ENCODE measurements around the gene CHST11.

CHST11 gene

DNA sequence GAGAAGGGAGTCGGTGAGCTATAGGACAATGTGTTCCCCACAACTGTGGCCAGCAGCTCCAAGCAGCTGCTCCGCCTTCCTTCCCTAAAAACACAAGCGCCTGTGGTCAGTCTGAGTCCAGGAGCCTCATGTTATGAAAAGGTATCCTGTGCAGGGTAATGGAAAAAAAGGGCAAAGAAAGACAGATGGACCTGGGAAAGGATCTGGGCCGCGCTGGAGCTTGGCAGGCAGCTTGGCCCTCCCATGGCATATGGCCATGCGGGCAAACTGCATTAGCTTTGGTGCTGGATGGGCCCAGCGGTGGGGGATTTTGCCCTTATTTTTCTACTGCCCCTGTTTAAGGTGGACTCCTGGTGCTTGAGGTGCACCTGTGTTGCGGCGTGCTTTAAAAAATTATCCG lies 23.7 kb upstream of the CHST11 start:
- DNase-seq (ENCODE audit: low read depth, low spot score): no peak

DNA sequence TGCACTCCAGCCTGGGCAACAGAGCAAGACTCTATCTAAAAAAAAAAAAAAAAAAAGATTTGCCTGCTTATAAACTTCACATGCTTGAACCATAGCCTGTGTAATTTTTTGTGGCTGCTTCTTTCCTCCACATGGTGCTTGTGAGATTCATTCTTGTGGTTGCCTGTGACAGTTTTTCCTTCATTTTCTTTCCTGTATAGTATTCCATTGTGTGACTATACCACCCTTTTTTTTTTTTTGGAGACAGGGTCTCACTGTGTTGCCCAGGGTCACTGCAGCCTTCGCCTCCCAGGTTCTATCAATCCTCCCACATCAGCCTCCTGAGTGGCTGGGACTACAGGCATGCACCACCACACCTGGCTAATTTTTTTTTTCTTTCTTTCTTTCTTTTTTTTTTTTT lies 22.6 kb upstream of the CHST11 start:
- no peak for DNase-seq (ENCODE audit: low read depth, low spot score)

DNA sequence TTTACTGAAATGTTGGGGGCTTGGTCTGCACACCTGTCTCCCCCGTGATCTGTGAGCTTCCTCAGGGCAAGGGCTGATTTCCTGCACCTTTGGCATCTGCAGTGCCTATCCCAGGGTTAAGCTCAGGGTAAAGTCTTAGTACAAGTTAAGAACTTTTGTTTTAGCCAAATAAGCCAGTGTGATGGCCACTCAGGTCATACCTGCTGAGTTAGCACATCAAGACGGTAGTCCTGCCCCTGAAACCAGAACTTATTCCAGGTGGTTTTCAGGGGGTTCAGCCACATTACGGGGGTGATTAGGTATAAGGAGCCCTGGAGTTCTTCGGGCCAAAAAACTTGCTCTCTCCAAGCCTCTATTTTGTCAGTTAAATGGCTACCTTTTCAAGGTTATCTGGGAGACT lies 21.6 kb upstream of the CHST11 start:
- no peak for DNase-seq (ENCODE audit: low read depth, low spot score)

DNA sequence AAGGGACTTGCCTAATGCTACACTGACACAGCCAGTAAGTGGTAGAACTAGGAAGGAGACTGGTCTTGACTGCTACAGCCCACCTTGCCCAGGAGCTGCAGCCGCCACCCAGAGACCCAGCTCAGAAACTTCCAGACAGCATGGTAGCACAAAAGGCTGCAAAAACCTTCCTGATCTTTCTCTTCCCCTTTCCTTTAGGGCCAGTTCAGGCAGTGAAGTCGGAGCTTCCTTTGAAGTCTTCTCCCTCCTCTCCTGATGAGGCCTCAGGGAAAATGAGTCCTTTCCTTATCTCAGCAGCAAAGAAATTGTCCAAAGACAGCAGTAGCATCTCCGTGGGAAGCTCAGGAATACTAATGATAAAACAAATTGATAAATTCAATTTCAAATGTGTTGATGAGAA lies 21.0 kb upstream of the CHST11 start:
- no peak for DNase-seq (ENCODE audit: low read depth, low spot score)

DNA sequence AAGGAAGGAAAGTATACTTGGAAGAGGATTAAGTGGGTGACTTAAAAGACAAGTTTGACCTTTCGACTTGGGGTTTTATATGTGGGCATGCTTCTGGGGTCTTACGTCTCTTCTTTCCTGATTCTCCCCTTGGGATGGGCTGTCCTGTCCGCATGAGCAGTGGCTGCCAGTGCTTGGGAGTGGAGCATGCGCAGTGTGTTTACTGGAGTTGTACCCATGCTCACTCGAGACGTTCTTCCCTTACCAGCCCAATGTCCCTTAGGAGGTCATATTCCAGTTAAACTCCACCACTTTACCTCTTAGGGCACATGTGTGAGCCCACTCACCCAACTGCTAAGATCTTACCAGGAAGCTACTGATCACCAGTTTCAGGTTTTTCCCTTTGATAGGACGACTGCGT lies 20.0 kb upstream of the CHST11 start:
- no peak for DNase-seq (ENCODE audit: low read depth, low spot score)

DNA sequence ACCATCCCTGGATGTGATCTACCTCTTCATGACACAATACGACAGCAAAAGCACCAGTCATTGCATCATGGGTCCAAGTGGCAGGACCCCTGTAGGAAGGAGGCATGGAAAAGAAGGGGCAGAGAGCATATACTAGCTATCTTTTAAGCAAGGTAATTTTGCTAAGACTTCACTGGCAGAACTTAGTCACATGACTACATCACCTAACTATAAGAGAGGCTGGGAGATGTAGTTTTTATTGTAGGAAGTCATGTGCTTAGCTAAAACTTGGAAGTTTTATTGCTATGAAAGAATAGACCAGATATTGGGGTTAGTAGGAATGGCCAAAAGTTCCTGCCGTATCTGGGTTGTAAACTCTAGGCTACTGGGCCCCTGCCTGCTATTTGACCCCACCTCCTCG lies 18.6 kb upstream of the CHST11 start:
- no peak for DNase-seq (ENCODE audit: low read depth, low spot score)

DNA sequence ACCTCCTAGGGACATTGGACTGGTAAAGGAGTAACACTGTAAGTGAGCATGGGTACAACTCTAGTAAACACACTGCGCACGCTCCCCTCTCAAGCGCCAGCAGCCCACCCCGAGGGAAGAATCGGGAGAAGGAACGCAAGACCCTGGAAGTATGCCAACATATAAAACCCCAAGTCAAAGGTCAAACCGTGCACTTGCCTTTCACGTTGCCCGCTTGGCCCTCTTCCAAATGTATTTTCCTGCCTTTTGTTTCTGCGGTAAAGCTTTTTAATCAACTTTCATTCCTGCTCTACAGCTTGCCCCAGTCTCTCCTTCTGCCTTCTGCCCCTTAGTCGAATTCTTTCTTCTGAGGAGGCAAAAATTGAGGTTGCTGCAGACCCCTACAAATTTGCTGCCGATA lies 17.6 kb upstream of the CHST11 start:
- no peak for DNase-seq (ENCODE audit: low read depth, low spot score)

DNA sequence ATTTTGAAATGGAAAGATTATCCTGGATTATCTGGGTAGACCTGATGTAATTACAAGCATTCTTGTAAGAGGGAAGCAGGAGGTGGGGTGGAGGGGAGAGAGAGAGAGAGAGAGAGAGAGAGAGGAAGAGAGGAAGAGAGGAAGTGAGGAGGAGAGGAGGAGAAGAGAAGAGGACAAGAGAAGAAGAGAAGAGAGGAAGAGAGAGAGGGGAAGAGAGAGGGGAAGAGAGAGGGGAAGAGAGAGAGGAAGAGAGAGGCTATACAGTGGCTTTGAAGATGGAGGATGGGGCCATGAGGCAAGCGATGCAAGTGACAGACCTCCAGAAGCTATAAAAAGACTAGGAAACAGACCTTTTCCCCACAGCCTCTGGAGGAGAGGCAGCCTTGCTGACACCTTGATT lies 13.7 kb upstream of the CHST11 start:
- no peak for DNase-seq (ENCODE audit: low read depth, low spot score)

DNA sequence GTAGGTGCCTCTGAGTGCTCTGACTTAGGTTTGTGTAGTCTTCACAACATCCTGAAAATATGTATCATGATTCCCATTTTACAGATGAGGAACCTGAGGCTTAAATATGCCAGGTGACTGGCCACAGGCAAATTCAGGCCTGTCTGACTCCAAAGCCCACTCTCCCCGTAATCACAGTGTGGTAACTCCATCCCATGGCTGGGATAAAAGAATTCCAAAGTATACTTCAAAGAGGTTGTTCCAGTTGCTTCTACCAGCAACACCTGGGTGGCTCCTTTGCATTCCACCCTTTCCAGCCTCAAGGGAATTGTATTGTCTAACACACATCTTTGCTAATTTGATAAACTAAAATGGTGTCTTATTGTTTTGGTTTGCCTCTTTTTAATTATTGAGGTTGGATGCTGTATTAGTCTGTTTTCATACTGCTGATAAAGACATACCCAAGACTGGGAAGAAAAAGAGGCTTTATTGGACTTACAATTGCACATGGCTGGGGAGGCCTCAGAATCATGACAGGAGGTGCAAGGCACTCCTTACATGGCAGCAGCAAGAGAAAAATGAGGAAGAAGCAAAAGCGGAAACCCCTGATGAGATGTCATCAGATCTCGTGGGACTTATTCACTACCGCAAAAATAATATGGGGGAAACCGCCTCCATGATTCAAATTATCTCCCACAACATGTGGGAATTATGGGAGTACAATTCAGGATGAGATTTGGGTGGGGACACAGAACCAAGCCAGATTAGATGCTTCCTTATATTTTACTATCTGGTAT lies 9.9 kb upstream of the CHST11 start:
- no peak for DNase-seq (ENCODE audit: low read depth, low spot score)

DNA sequence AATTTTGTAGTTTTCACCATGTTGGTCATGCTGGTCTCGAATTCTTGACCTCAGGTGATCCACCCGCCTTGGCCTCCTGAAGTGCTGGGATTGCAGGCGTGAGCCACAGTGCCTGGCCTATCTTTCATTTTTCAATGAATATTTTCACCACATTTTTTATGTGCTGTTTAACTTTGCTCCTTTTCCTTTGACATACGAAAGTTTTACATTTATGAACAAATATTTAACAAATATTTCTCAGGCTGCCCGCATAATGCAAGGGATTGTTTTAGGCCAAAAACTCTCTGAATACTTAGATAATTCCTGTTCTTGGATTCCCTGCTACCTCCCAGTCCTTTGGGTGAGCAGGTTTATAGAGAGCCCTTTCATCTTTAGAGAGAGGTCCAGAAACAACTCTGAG lies 8.7 kb upstream of the CHST11 start:
- DNase-seq (ENCODE audit: low read depth, low spot score): no peak

DNA sequence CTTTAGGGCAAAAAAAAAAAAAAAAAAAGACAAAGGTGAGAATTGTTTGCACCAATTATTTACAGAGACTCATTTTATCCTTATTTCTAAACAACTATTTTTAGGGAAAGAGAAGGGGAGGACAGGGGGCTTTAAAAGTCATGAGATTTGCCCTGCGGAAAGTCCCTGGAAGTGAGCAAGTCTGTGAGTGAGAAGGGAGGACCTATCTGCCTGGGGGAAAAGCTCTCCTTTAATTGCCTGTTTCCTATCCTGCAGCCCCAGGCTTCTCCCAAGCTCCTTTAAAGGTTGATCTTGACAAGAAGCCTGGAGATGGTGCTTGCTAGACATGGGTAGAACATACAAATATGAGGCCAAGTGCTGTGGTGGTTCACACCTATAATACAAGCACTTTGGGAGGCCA lies 8.3 kb upstream of the CHST11 start:
- no peak for DNase-seq (ENCODE audit: low read depth, low spot score)

DNA sequence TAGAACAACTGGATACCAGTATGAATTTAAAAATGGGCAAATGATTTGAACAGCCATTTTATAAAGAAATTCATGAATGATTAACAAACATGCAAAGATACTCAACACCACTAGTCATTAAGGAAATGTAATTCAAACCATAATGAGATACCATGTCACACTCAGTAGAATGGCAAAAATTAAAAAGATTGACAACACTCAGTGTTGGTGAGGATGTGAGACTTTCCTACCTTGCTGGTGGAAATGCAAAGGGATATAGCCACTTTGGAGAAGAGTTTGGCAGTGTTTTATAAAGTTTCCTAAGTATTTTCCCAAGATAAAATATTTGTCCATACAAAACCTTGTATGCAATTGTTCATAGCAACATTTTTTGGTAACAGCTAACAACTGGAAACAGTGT lies 6.0 kb upstream of the CHST11 start:
- no peak for DNase-seq (ENCODE audit: low read depth, low spot score)

DNA sequence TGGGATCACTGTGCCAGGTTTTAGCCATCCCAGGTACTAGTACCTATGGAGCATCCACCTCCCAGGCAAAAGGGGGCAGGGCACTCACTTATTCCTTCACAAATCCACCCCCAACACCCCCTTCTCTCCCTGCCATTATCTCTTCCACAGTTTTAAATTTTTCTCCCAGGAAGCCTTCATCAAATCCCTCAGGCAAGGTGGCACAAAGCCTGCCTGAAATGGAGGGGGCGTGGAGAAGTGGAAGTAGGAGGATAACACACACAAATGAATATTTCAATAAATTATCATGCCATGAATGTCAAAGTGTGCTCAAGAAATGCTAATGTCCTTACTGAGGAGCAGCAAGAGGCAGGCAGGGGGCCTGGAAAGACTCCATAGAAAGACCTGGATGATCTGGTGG lies 4.7 kb upstream of the CHST11 start:
- no peak for DNase-seq (ENCODE audit: low read depth, low spot score)

DNA sequence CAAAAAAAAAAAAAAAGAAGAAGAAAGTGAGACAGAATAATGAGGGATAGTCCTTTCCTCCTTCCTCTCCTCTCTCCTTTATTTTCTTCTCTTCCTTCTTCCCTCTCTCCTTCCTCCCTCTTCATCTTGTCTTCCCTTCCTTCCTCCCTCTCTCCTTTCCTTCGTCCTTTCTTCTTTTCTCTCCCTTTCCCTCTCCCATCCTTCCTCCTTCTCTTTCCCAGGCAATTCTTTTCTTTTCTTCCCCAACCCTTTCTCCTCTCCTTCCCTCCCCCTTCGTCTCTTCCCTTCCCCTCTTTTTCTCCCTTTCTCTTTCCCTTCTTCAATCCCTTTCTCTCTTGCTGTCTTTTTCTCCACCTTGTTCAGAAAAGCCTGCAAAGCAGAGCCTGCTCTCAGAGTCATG lies 3.6 kb upstream of the CHST11 start:
- no peak for DNase-seq (ENCODE audit: low read depth, low spot score)

DNA sequence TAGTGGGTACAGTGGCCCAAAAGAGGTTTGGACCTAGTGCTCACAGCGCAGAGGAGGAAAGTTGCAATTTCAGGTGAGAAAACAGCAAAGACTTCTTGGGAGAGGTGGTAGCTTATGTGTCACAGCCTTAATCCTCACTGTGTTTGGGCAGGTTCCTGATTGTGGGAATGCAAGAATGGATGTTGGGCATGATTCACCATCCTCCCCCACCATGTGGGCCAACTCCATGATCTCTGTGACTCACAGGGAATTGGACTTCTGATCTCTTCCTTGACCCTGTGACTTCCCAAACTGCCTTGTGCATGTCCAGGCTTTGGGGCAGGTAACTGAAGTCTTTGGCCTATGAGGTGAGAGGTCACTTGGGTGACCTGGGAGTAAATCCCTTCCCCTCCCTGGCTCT lies 1.8 kb upstream of the CHST11 start:
- no peak for DNase-seq (ENCODE audit: low read depth, low spot score)

DNA sequence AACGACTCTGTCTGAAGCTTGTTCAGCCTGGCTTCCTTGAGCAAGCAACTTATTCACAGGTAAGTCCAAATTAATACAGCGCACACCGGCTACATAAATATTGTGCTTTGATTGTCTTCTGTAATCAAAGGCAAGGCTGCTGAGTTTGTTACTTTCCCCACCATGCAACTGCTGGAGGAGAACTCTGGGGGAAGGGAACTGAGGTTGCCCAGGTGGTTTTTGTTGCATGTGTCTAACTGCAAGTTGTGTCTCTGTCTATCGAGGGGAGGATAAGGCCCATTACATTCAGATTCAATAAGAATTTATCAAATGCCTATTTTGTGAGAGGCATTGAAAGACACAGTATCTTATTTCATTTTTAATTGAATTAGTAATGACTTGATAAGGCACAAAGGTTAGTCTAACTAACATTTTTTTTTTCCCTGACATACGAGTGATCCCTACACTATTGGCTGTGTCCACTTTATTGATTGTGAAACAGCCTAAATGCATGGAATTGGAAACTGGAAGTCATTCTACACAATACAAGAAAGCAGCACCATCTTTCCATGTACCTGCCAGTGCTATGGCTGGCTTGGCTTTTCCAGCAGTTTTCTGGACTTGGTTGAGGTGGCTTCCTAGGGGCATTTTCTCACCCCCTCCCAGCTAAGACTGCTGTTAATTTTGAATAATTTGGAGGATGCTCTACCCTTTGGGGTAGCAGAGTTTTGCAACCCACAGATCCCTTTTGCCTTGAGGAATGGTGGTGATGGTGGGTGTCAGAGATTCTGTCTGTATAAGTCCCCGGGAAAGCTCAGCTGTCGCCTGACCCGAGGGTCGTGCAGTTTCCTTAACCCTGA lies 951 bp upstream of the CHST11 start:
- DNase-seq (ENCODE audit: low read depth, low spot score): no peak

DNA sequence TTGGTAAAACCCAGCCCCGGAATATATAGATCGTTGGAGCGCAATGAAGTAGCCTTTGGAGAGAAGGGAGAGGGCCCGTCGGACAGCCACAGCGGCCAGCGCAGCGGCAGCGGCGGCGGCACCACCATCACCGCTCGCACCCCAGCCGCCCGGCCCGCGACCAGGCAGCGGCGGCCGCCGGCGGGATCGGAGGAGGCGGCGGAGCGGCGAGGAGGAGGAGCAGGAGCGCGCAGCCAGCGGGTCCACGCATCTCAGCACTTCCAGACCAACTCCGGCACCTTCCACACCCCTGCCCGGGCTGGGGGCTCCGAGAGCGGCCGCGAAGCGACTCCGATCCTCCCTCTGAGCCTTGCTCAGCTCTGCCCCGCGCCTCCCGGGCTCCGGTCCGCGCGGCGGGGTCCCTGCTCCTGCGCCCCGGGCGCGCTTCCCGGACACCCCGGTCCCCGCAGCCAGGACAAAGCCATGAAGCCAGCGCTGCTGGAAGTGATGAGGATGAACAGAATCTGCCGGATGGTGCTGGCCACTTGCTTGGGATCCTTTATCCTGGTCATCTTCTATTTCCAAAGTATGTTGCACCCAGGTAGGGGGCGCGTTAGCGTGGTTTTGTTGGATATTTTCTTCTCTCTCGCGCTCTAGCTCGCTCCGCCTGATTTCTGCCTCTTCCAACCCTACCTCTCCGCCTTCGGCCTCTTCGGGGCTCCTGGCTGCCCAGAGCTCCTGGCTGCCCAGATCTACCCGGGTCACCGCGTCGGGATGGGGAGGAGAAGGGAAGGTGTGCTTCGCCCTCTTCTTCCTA lies 400 bp downstream of the CHST11 start:
- DNase-seq (ENCODE audit: low read depth, low spot score): no peak

DNA sequence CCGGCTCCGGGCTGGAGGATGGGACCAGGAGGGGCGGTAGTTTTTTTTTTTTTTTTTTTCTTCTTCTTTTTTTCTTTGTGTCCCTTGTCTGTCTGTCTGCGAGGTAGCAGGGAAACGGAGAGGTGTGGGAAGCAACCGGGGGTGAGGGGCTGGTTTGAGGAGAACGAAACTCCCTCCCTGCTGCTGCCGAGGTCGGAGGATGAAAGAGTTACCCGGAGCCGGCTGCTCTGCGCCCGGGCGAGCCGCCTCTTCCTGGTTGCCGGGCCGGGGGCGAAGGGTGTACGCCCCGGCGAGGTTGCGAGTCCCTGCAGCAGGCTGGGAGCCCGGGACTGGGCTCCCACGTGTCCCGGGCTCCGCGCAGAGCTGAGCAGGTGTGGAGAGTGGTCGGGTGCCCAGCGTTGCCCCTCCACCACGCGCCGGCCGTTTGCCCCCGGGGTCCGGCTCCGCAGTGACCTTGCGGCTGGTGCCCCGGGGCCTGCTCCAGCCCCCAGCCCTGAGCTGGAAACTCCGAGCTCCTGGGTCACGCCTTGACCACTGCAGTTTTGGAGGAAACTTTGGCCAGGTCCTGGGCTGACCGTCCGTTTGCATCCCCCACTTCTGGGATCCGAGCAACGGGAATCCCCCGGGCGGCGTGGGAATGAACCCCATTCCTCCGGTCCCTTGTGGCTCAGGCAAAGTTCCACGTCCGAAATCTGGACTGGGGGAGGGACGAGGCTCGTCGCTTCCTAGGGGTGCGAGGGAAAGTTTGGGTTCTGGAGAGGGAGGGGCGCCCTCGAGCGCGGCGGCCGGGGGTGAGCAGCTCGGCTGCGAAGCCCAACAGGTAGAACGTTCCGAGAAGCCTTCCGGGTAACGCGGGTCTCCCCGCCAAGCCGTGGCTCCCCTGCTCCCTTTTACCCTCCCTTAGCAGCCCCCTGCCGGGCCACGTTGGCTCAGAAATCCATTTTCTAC lies 1.3 kb downstream of the CHST11 start:
- DNase-seq (ENCODE audit: low read depth, low spot score): no peak

DNA sequence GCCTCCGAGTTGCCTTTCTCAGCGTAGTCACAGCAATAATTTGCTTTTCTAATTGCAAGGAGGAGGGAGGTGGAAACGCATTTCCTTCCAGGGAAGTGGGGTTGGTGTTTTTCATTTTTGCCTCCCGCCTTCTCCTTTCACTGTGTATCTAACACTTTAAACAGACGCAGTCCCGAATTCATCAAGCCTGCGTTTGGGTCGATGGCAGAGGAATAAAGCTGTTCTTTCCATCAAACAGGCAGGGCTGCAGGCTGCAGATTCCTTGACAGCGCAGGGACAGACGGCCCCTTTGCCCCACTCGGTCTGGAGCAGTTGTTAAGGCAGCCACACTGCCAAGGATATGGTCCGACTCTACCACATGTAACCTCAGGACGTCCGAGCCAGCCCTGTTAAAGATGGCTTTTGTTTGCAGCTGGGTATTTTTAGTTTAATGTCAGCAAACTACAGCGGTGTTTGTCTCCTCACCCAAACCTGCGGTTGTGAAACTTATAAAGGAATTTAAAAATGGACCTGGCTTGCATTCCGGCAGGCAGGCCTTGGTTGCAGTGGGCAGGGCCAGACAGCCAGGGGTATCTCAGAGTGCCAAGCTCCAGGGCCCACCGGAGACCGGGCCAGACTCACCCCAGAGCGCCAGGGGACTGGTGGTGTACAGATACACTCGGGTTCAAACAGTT lies 2.1 kb downstream of the CHST11 start:
- DNase-seq (ENCODE audit: low read depth, low spot score): no peak

DNA sequence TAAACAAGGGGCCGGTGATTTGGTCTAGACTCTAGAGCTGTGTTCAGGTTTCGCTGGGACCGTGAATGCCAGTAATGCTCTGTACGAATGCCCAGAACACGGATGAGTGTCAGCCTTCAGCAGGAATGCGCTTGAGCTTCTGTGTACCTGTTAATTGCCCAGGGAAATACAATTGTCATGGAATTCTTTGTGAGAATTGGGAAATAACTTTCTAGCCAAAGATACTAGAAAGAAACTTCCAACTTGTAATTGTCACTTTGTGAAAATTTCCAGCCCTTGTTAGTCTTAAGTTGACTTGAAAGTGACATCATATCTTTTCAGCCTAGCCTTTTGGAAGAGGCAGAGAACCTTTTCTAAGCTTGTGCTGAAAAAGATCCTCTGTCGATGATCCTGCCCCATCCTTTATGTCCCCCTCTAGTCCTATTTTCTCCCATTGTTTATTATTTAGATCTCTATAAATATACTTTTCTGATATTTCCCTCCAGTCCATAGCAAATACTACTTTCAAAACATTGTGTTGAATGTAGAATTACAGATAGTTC lies 2.7 kb downstream of the CHST11 start:
- DNase-seq (ENCODE audit: low read depth, low spot score): no peak

Measured in activated naive CD8-positive, alpha-beta T cell treated with anti-CD3 and anti-CD28 coated beads, Interleukin-2, amount 50 U/mL, for 16 hours (primary cell).